H9 (cell line): ENCODE measurements around the gene BARD1. TPM values are rescaled to one million over a fixed set of nuclear protein-coding genes. Genes with fewer than 3 reads are reported as not detected.

Experiments
- DNase-seq: peaks from one replicate; pipeline ENCODE4 v3.0.0-alpha.2; 2017
- H2AFZ ChIP-seq: one replicate; pipeline ENCODE4 v1.6.1; 2013; ENCODE audit warnings: mild to moderate bottlenecking, low read length, control low read depth, moderate library complexity
- H2AK5ac ChIP-seq: 2 replicates; pipeline ENCODE4 v1.6.1; 2013; ENCODE audit warnings: low read length, control low read depth, mixed read lengths; ENCODE audit not compliant: insufficient read length
- H2BK120ac ChIP-seq: one replicate; pipeline ENCODE4 v1.6.1; 2013; ENCODE audit warnings: low read depth, mild to moderate bottlenecking, low read length, control low read depth, inconsistent platforms; ENCODE audit not compliant: poor library complexity, severe bottlenecking
- H2BK12ac ChIP-seq: 2 replicates; pipeline ENCODE4 v1.6.1; 2013; ENCODE audit warnings: low read length, control low read depth, mixed read lengths, low read depth; ENCODE audit not compliant: insufficient read length
- H2BK15ac ChIP-seq: 2 replicates; pipeline ENCODE4 v1.6.1; 2013; ENCODE audit warnings: low read depth, low read length, control low read depth
- H2BK20ac ChIP-seq: one replicate; pipeline ENCODE4 v1.6.1; 2013; ENCODE audit warnings: low read depth, mild to moderate bottlenecking, low read length, control low read depth, inconsistent platforms; ENCODE audit not compliant: poor library complexity, severe bottlenecking
- H2BK5ac ChIP-seq: 2 replicates; pipeline ENCODE4 v1.6.1; 2013; ENCODE audit warnings: low read length, control low read depth, mixed read lengths; ENCODE audit not compliant: insufficient read length
- H3K14ac ChIP-seq: 2 replicates; pipeline ENCODE4 v1.6.1; 2013; ENCODE audit warnings: low read length, control low read depth; ENCODE audit not compliant: insufficient read depth
- H3K18ac ChIP-seq: 2 replicates; pipeline ENCODE4 v1.6.1; 2013; ENCODE audit warnings: low read depth, mild to moderate bottlenecking, mixed read lengths, low read length, control low read depth; ENCODE audit not compliant: insufficient read length
- H3K23ac ChIP-seq: 2 replicates; pipeline ENCODE4 v1.6.1; 2013; ENCODE audit warnings: low read length, control low read depth, mixed read lengths, low read depth; ENCODE audit not compliant: insufficient read length
- H3K23me2 ChIP-seq: 2 replicates; pipeline ENCODE4 v1.6.1; 2013; ENCODE audit warnings: low read depth, mild to moderate bottlenecking, mixed read lengths, low read length, control low read depth; ENCODE audit not compliant: insufficient read length, poor library complexity, severe bottlenecking
- H3K27ac ChIP-seq: 2 replicates; pipeline ENCODE4 v1.5.1; 2013; ENCODE audit warnings: low read length, control low read depth, mixed read lengths, low read depth; ENCODE audit not compliant: insufficient read length
- H3K27me3 ChIP-seq: 2 replicates; pipeline ENCODE4 v1.6.1; 2013; ENCODE audit warnings: low read length, control low read depth, inconsistent platforms; ENCODE audit not compliant: insufficient read depth
- H3K4ac ChIP-seq: 2 replicates; pipeline ENCODE4 v1.6.1; 2013; ENCODE audit warnings: low read depth, mild to moderate bottlenecking, control low read depth, inconsistent platforms, low read length, moderate library complexity
- H3K4me1 ChIP-seq: 2 replicates; pipeline ENCODE4 v1.6.1; 2013; ENCODE audit warnings: low read length, control low read depth, inconsistent platforms; ENCODE audit not compliant: insufficient read depth
- H3K4me2 ChIP-seq: 2 replicates; pipeline ENCODE4 v1.6.1; 2013; ENCODE audit warnings: low read length, control low read depth, mixed read lengths; ENCODE audit not compliant: insufficient read length, insufficient read depth
- H3K56ac ChIP-seq: 2 replicates; pipeline ENCODE4 v1.6.1; 2013; ENCODE audit warnings: low read depth, mild to moderate bottlenecking, mixed read lengths, low read length, control low read depth; ENCODE audit not compliant: insufficient read length
- H3K79me1 ChIP-seq: 2 replicates; pipeline ENCODE4 v1.6.1; 2013; ENCODE audit warnings: low read depth, mild to moderate bottlenecking, moderate library complexity, low read length, control low read depth, inconsistent platforms; ENCODE audit not compliant: insufficient read depth, poor library complexity, severe bottlenecking
- H3K79me2 ChIP-seq: 2 replicates; pipeline ENCODE4 v1.6.1; 2013; ENCODE audit warnings: low read length, control low read depth, inconsistent platforms; ENCODE audit not compliant: insufficient read depth
- H3K9ac ChIP-seq: 2 replicates; pipeline ENCODE4 v1.6.1; 2013; ENCODE audit warnings: low read length, control low read depth, mixed read lengths; ENCODE audit not compliant: insufficient read length; ENCODE audit errors: extremely low read depth
- H3K9me3 ChIP-seq: one replicate; pipeline ENCODE4 v1.6.1; 2013; ENCODE audit warnings: low read depth, low read length, inconsistent platforms; ENCODE audit not compliant: control insufficient read depth
- H3T11ph ChIP-seq: one replicate; pipeline ENCODE4 v1.6.1; 2013; ENCODE audit warnings: mild to moderate bottlenecking, low read length, control low read depth, inconsistent platforms
- H4K20me1 ChIP-seq: one replicate; pipeline ENCODE4 v1.6.1; 2013; ENCODE audit not compliant: control insufficient read depth, insufficient read length, insufficient read depth
- H4K5ac ChIP-seq: 2 replicates; pipeline ENCODE4 v1.6.1; 2013; ENCODE audit warnings: low read depth, mild to moderate bottlenecking, mixed read lengths, low read length, control low read depth; ENCODE audit not compliant: insufficient read length
- H4K8ac ChIP-seq: replicated peaks from 2 replicates; pipeline ENCODE4 v1.6.1; 2013; ENCODE audit warnings: low read length, control low read depth, mixed read lengths, low read depth; ENCODE audit not compliant: insufficient read length
- H4K91ac ChIP-seq: 2 replicates; pipeline ENCODE4 v1.6.1; 2013; ENCODE audit warnings: low read depth, mild to moderate bottlenecking, moderate library complexity, mixed read lengths, low read length, control low read depth; ENCODE audit not compliant: insufficient read length
- H3K27ac Mint-ChIP-seq, 3 experiments: 2 replicates in 2 of 3; 3 replicates in 1 of 3; pipeline ENCODE4 v1.8.0; 2020 to 2021; ENCODE audit warnings: mixed read lengths in 3 of 3, mild to moderate bottlenecking in 1 of 3, moderate library complexity in 1 of 3
- H3K27me3 Mint-ChIP-seq: 2 replicates; pipeline ENCODE4 v1.8.0; 2021; ENCODE audit warnings: low read depth, mild to moderate bottlenecking, moderate library complexity, mixed read lengths
- H3K36me3 Mint-ChIP-seq, 3 experiments: 2 replicates in 2 of 3; 3 replicates in 1 of 3; pipeline ENCODE4 v1.8.0; 2020 to 2021; ENCODE audit warnings: low read depth in 3 of 3, mixed read lengths in 3 of 3; ENCODE audit not compliant: insufficient read depth in 1 of 3
- H3K4me1 Mint-ChIP-seq, 2 experiments: 2 replicates each; pipeline ENCODE4 v1.8.0; 2020; ENCODE audit warnings: mixed read lengths in 2 of 2
- H3K4me3 Mint-ChIP-seq, 2 experiments: 2 replicates in 1 of 2; 3 replicates in 1 of 2; pipeline ENCODE4 v1.8.0; 2020 to 2021; ENCODE audit warnings: mild to moderate bottlenecking in 2 of 2, mixed read lengths in 2 of 2, moderate library complexity in 1 of 2
- H3K9me3 Mint-ChIP-seq, 2 experiments: 2 replicates in 1 of 2; 3 replicates in 1 of 2; pipeline ENCODE4 v1.8.0; 2020; ENCODE audit warnings: mild to moderate bottlenecking in 2 of 2, mixed read lengths in 2 of 2, moderate library complexity in 1 of 2
- WGBS: extraction: QIAGEN DNeasy Blood & Tissue Kit; methylation state at CpG from one replicate; pipeline ENCODE4 v1.1.7; 2013; ENCODE audit warnings: missing lambda C conversion rate, low lambda C conversion rate, mixed read lengths; ENCODE audit not compliant: insufficient read length; ENCODE audit errors: extremely low coverage; 5-methylcytosine and 5-hydroxymethylcytosine counted together
- total RNA-seq: library from RNA; stranded (reverse); gene quantifications from 2 replicates; pipeline ENCODE4 v1.2.1, GENCODE V29; 2021
- TF ChIP-seq, protein P1 (sequence below): fragments of 200-600 bp; sonication (generic); conservative IDR thresholded peaks from 3 replicates; pipeline ENCODE4 v1.8.0; 2021; ENCODE audit warnings: antibody characterized with exemption, mild to moderate bottlenecking

BARD1 gene
- total RNA-seq, 1 experiment from 2014 or later = 30.6 TPM

DNA sequence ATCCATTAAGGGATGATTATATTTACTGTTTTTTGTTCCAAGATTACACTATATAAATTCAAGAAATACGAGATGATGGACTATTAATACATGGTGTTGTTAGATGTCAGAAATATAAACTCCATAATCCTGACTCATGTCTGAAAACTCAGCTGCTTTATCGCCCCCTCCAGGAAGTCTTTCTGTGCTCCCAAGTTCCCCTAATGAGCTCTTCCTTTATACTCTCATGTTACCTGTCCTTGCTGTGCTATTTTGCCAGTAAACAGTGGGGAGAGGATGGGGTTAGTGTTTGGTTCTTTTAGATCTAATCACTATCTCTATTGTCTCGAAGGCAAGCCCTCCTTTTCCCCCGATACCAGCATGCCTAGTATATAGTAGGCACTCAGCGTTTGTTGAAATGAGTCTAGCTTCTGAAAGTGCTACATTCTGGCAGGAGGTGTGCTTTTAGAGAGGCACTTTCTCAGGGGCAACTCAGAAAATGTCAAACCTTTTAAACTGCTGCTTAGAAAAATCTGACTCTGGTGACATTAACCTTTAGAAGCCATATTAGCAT is 21.4 kb upstream of the BARD1 start:
- no peaks in the 10 kb centered on the region for H3K79me1 ChIP-seq
- H2AFZ ChIP-seq = peak overlapping the region; percentile 82
- no peaks in the 10 kb centered on the region for H4K20me1 ChIP-seq
- H3K9me3 ChIP-seq = no peaks in the 10 kb centered on the region
- H3K79me2 ChIP-seq = no peaks in the 10 kb centered on the region
- H4K91ac ChIP-seq = no peak overlapping the region
- DNase-seq = peak; percentile 38
- peaks cover 2% of the 10 kb centered on the region; the same call in 1 of the 2 replicates for H3K4me1 ChIP-seq
- TF ChIP-seq, protein P1, sequence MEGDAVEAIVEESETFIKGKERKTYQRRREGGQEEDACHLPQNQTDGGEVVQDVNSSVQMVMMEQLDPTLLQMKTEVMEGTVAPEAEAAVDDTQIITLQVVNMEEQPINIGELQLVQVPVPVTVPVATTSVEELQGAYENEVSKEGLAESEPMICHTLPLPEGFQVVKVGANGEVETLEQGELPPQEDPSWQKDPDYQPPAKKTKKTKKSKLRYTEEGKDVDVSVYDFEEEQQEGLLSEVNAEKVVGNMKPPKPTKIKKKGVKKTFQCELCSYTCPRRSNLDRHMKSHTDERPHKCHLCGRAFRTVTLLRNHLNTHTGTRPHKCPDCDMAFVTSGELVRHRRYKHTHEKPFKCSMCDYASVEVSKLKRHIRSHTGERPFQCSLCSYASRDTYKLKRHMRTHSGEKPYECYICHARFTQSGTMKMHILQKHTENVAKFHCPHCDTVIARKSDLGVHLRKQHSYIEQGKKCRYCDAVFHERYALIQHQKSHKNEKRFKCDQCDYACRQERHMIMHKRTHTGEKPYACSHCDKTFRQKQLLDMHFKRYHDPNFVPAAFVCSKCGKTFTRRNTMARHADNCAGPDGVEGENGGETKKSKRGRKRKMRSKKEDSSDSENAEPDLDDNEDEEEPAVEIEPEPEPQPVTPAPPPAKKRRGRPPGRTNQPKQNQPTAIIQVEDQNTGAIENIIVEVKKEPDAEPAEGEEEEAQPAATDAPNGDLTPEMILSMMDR = peak; percentile 62
- Mint-ChIP-seq H3K4me1 (peaks cover 5% of the 10 kb centered on the region in 2 experiments; a peak in 3 of 4 replicates), H3K27me3 (no peaks in the 10 kb centered on the region; the same call in 1 of the 2 replicates), H3K4me3 (no peak overlapping the region; a peak in 1 of 5 replicates), H3K36me3 (peaks cover 0 to 2% (median 0%) of the 10 kb centered on the region in 3 experiments; a peak in 2 of 7 replicates), H3K27ac (peak overlapping the region in 2 of 3 experiments; percentile 51 to 57; a peak in 2 of 7 replicates), H3K9me3 (peaks cover 0 to 3% of the 10 kb centered on the region in 2 experiments; a peak in 2 of 5 replicates)
- no peak overlapping the region for H3K4ac ChIP-seq
- no peak overlapping the region for H2BK20ac ChIP-seq
- no peaks in the 10 kb centered on the region for H3K27me3 ChIP-seq
- H3K56ac ChIP-seq = no peak overlapping the region
- H2BK5ac ChIP-seq = no peak overlapping the region
- H3T11ph ChIP-seq = no peak overlapping the region
- no peak overlapping the region for H3K9ac ChIP-seq
- no peak overlapping the region for H2BK120ac ChIP-seq
- no peak overlapping the region for H2AK5ac ChIP-seq
- no peak overlapping the region for H3K18ac ChIP-seq
- no peak overlapping the region for H3K14ac ChIP-seq
- H3K23me2 ChIP-seq = no peaks in the 10 kb centered on the region
- no peak overlapping the region for H4K8ac ChIP-seq
- no peak overlapping the region for H2BK12ac ChIP-seq
- no peak overlapping the region for H3K27ac ChIP-seq
- H3K4me2 ChIP-seq = no peak overlapping the region
- WGBS = no CpG with 5 or more reads among the region's 5 CpGs
- no peak overlapping the region for H3K23ac ChIP-seq
- no peak overlapping the region for H4K5ac ChIP-seq
- no peak overlapping the region for H2BK15ac ChIP-seq
